ENCODE measurements around the gene ZNF799. TPM values are rescaled to one million over a fixed set of nuclear protein-coding genes. Genes with fewer than 3 reads are reported as not detected.
"Not testable (repeated sequence)": the region's sequence is repeated elsewhere in the genome, so short reads cannot be mapped to it uniquely, and the experiment has no call there.

The ZNF799 gene
- total RNA-seq, 4 donors from 2014 or later: 3.3 to 6.6 (median 3.4) TPM

DNA sequence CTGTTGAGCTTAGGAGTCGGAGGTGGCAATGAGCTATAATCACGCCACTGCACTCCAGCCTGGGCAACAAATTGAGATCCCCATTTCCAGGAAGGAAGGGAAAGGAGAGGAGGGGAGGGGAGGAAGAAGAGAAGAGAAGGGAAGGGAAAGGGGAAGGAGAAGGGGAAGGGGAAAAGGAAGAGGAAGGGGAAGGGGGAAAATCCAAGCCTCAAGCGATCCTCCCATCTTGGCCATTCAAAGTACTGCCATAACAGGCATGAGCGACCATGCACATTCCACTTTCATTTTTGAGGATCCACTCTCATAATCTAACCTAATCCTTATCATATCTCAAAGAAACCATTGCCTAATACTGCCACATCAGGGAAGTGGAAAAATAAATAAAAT is 24.8 kb upstream of the ZNF799 start:
- intact Hi-C loops (cut with DNase I): no loop called here
- no peak overlapping the region for H3K4me3 ChIP-seq
- no peak for TF ChIP-seq EP300 (IDR thresholded peaks at IDR 0.05)
- TF ChIP-seq POLR2AphosphoS5 (IDR thresholded peaks at IDR 0.05): no peak
- no peak for TF ChIP-seq POLR2A (IDR thresholded peaks at IDR 0.05; ENCODE audit: low read depth)
- TF ChIP-seq, protein P1, sequence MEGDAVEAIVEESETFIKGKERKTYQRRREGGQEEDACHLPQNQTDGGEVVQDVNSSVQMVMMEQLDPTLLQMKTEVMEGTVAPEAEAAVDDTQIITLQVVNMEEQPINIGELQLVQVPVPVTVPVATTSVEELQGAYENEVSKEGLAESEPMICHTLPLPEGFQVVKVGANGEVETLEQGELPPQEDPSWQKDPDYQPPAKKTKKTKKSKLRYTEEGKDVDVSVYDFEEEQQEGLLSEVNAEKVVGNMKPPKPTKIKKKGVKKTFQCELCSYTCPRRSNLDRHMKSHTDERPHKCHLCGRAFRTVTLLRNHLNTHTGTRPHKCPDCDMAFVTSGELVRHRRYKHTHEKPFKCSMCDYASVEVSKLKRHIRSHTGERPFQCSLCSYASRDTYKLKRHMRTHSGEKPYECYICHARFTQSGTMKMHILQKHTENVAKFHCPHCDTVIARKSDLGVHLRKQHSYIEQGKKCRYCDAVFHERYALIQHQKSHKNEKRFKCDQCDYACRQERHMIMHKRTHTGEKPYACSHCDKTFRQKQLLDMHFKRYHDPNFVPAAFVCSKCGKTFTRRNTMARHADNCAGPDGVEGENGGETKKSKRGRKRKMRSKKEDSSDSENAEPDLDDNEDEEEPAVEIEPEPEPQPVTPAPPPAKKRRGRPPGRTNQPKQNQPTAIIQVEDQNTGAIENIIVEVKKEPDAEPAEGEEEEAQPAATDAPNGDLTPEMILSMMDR (IDR thresholded peaks at IDR 0.05): no peak
- no peaks in the 10 kb centered on the region for H3K4me1 ChIP-seq
- H3K9me3 ChIP-seq: peaks cover 0 to 4% (median 0%) of the 10 kb centered on the region in 4 donors
- 98% methylated on average over 4 of the region's 4 CpGs for WGBS
- H3K36me3 ChIP-seq: peaks cover under 1 to 16% (median 6%) of the 10 kb centered on the region in 4 donors
- DNase-seq (ENCODE audit: extremely low spot score): no peak
- H3K27me3 ChIP-seq: no peaks in the 10 kb centered on the region
- no peak overlapping the region for H3K27ac ChIP-seq (replicated peaks in 1 of 4)

GRCh38 chr19:12425236-12425887 is 24.3 kb upstream of the ZNF799 start:
- Histone ChIP-seq H3K4me3 (no peak overlapping the region), H3K27ac (replicated peaks in 1 of 4) (no peak overlapping the region), H3K27me3 (no peaks in the 10 kb centered on the region), H3K36me3 (peaks cover 0 to 11% (median under 1%) of the 10 kb centered on the region in 4 donors), H3K9me3 (no peaks in the 10 kb centered on the region), H3K4me1 (no peaks in the 10 kb centered on the region)
- 89% methylated on average over 2 of the region's 2 CpGs for WGBS
- no peak for TF ChIP-seq POLR2A (IDR thresholded peaks at IDR 0.05; ENCODE audit: low read depth)
- no peak for TF ChIP-seq EP300 (IDR thresholded peaks at IDR 0.05)
- no peak for TF ChIP-seq POLR2AphosphoS5 (IDR thresholded peaks at IDR 0.05)
- TF ChIP-seq, protein P1 (IDR thresholded peaks at IDR 0.05): no peak
- intact Hi-C loops (cut with DNase I): no loop called here
- no peak for DNase-seq (ENCODE audit: extremely low spot score)

DNA sequence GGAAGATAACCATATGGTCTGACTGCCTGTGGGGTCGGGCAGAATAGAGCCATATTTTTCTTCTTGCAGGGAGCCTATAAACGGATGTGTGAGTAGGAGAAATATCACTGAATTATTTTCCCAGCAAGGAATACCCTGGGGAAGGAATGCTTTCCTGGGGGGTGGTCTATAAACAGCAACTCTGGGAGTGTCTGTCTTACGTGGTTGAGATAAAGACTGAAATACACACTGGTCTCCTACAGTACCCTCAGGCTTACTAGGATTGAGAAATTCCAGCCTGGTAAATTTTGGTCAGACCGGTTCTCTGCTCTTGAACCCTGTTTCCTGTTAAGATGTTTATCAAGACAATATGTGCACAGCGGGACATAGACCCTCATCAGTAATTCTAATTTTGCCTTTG is 16.2 kb upstream of the ZNF799 start:
- H3K4me3 ChIP-seq; intact Hi-C loops (cut with DNase I); H3K27me3 ChIP-seq; H3K36me3 ChIP-seq; H3K9me3 ChIP-seq; DNase-seq (ENCODE audit: extremely low spot score); H3K27ac ChIP-seq (replicated peaks in 1 of 4); H3K4me1 ChIP-seq: not testable (repeated sequence)
- WGBS: 93% methylated on average over 5 of the region's 5 CpGs

GRCh38 chr19:12411893-12412292 is 10.8 kb upstream of the ZNF799 start:
- Histone ChIP-seq H3K4me1 (no peaks in the 10 kb centered on the region), H3K27me3 (no peaks in the 10 kb centered on the region), H3K27ac (replicated peaks in 1 of 4) (no peak overlapping the region), H3K4me3 (no peak overlapping the region), H3K36me3 (no peaks in the 10 kb centered on the region), H3K9me3 (no peaks in the 10 kb centered on the region)
- intact Hi-C loops (cut with DNase I): no loop called here
- no peak for DNase-seq (ENCODE audit: extremely low spot score)
- TF ChIP-seq, protein P1 (IDR thresholded peaks at IDR 0.05): no peak
- TF ChIP-seq POLR2A (IDR thresholded peaks at IDR 0.05; ENCODE audit: low read depth) (no peak), POLR2AphosphoS5 (IDR thresholded peaks at IDR 0.05) (no peak), EP300 (IDR thresholded peaks at IDR 0.05) (no peak)
- WGBS: 94% methylated on average over 2 of the region's 2 CpGs

- WGBS: 7% methylated on average over 15 of the region's 23 CpGs
Measured at GRCh38 chr19:12399901-12400632, 1.0 kb downstream of the ZNF799 start.

DNA sequence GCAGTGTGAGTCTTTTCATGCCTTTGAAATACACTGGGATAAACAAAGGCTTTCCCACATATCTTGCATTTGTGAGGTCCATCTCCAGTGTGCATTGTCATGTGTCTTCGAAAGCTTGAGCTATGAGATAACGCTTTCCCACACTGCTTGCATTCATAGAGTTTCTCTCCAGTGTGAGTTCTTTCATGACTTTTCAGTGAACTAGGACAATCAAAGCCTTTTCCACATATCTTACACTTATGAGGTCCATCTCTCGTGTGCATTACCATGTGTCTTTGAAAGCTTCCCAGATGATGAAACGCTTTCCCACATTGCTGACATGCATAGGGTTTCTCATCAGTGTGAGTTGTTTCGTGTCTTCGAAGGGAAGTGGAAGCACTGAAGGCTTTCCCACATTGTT is 9.9 kb downstream of the ZNF799 start:
- WGBS: 97% methylated on average over 6 of the region's 6 CpGs
- H3K36me3 ChIP-seq: peaks cover 15 to 40% (median 26%) of the 10 kb centered on the region in 4 donors
- H3K9me3 ChIP-seq; DNase-seq (ENCODE audit: extremely low spot score); intact Hi-C loops (cut with DNase I); H3K27ac ChIP-seq (replicated peaks in 1 of 4); H3K4me3 ChIP-seq; H3K27me3 ChIP-seq; H3K4me1 ChIP-seq: not testable (repeated sequence)

More at GRCh38 chr19:12399901-12400632, 1.0 kb downstream of the ZNF799 start:
- DNase-seq (ENCODE audit: extremely low spot score); H3K9me3 ChIP-seq; H3K27me3 ChIP-seq; intact Hi-C loops (cut with DNase I); H3K36me3 ChIP-seq: not testable (repeated sequence)
- H3K27ac ChIP-seq (replicated peaks in 1 of 4): peak overlapping the region; percentile 85 to 95 (median 87)
- peaks cover 4 to 17% (median 10%) of the 10 kb centered on the region in 4 donors for H3K4me1 ChIP-seq
- peak overlapping the region; percentile 70 to 84 (median 78) for H3K4me3 ChIP-seq

DNA sequence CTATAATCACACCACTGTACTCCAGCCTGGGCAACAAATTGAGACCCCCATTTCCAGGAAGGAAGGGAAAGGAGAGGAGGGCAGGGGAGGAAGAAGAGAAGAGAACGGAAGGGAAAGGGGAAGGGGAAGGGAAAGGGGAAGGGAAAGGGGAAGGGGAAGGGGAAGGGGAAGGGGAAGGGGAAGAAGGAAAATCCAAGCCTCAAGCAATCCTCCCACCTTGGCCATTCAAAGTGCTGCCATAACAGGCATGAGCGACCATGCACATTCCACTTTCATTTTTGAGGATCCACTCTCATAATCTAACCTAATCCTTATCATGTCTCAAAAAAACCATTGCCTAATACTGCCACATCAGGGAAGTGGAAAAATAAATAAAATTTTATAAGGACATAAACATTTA is 14.7 kb downstream of the ZNF799 start:
- H3K27me3 ChIP-seq; DNase-seq (ENCODE audit: extremely low spot score); intact Hi-C loops (cut with DNase I); H3K27ac ChIP-seq (replicated peaks in 1 of 4); H3K9me3 ChIP-seq; H3K4me3 ChIP-seq; H3K4me1 ChIP-seq: not testable (repeated sequence)
- 91% methylated on average over 2 of the region's 2 CpGs for WGBS
- H3K36me3 ChIP-seq: peaks cover 10 to 50% (median 28%) of the 10 kb centered on the region in 4 donors

Measured in esophagus muscularis mucosa (tissue), 4 donors.